RWPE2 (cell line): ENCODE results near the gene PPP2R1A.
"Not testable (repeated sequence)": the region's sequence is repeated elsewhere in the genome, so short reads cannot be mapped to it uniquely, and the experiment has no call there.

Experiments
- ATAC-seq: fragments of 200-7000 bp; cut with Tn5 transposase; 3 replicates; pipeline ENCODE4 v1.9.1; 2021; ENCODE audit warnings: low read depth
- DNase-seq: peaks from one replicate; pipeline ENCODE4 v3.0.0-alpha.2; 2020; ENCODE audit warnings: low spot score
- H3K27ac ChIP-seq: fragments of 450-650 bp; 2 replicates; pipeline ENCODE4 v1.5.1; 2017; ENCODE audit warnings: mild to moderate bottlenecking; ENCODE audit not compliant: poor library complexity, severe bottlenecking
- H3K27me3 ChIP-seq: fragments of 250-450 bp; sonication (Bioruptor Pico); 2 replicates; pipeline ENCODE4 v1.5.1; 2021; ENCODE audit warnings: mild to moderate bottlenecking, moderate library complexity; ENCODE audit not compliant: insufficient read depth, poor library complexity, severe bottlenecking
- H3K36me3 ChIP-seq: fragments of 250-450 bp; sonication (Bioruptor Pico); 2 replicates; pipeline ENCODE4 v1.5.1; 2020; ENCODE audit warnings: low read depth, mild to moderate bottlenecking, moderate library complexity
- H3K4me1 ChIP-seq: fragments of 250-450 bp; sonication (Bioruptor Pico); 2 replicates; pipeline ENCODE4 v1.5.1; 2021; ENCODE audit warnings: mild to moderate bottlenecking, moderate library complexity; ENCODE audit not compliant: insufficient read depth, poor library complexity, severe bottlenecking
- H3K4me3 ChIP-seq: fragments of 250-450 bp; sonication (Bioruptor Pico); 2 replicates; pipeline ENCODE4 v1.5.1; 2021; ENCODE audit warnings: mild to moderate bottlenecking, moderate library complexity; ENCODE audit not compliant: severe bottlenecking
- H3K9me3 ChIP-seq: fragments of 250-450 bp; sonication (Bioruptor Pico); 2 replicates; pipeline ENCODE4 v1.5.1; 2021; ENCODE audit warnings: mild to moderate bottlenecking, moderate library complexity; ENCODE audit not compliant: severe bottlenecking
- CTCF ChIP-seq: fragments of 450-650 bp; IDR thresholded peaks from one replicate; pipeline ENCODE4 v1.5.1; 2017; ENCODE audit warnings: mild to moderate bottlenecking, moderate library complexity; ENCODE audit not compliant: poor library complexity, severe bottlenecking

Gene PPP2R1A

DNA sequence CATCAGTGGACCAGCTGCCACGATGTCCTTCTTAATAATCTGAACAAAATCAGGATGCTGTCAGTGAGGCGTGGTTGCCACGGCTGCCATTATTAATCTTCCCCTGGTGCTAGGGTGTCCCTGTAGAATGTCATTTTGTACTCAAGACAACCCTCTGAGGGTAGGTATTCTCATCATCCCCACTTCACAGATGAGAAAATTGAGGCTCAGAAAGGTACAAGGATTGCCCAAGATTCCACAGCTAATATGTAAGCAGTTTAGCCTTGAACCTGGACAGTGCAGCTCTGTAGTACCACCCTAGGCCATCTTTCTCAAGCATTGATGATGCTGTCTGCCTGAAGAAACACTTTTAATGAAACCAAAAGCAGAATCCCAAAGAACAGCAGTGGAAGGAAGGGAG, 8.1 kb downstream of the PPP2R1A start:
- no peak for DNase-seq
- TF ChIP-seq CTCF = no peak
- H3K4me1 ChIP-seq = no peaks in the 10 kb centered on the region
- no peaks in the 10 kb centered on the region for H3K9me3 ChIP-seq
- H3K36me3 ChIP-seq = peaks cover 92% of the 10 kb centered on the region
- no peak overlapping the region for H3K27ac ChIP-seq
- no peaks in the 10 kb centered on the region for H3K27me3 ChIP-seq
- H3K4me3 ChIP-seq = no peak overlapping the region
- ATAC-seq = no peak

DNA sequence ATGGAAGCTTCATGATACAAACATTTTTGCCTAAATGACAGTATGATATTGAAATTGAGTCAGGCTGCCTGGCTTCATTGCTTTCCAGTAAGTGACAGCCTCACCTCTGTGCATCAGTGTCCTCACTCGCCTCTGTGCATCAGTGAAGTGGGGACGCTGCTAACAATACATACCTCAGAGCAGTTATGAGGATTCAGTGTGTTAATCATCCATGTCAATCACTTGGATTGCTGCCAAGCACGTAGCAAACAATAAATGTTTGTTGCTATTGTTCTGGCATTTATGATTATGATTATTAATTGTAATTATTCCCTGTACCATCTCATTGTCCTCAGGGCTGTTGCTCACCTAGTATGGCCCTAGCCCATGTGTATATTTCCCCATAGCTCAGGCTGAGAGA, 8.8 kb downstream of the PPP2R1A start:
- peaks cover 92% of the 10 kb centered on the region for H3K36me3 ChIP-seq
- DNase-seq (no peak), ATAC-seq (0 out of 3 replicates have a peak, but pooled peaks have one; percentile 33)
- H3K27ac ChIP-seq = no peak overlapping the region
- no peak for TF ChIP-seq CTCF
- no peaks in the 10 kb centered on the region for H3K27me3 ChIP-seq
- no peak overlapping the region for H3K4me3 ChIP-seq
- H3K9me3 ChIP-seq = no peaks in the 10 kb centered on the region
- H3K4me1 ChIP-seq = no peaks in the 10 kb centered on the region

DNA sequence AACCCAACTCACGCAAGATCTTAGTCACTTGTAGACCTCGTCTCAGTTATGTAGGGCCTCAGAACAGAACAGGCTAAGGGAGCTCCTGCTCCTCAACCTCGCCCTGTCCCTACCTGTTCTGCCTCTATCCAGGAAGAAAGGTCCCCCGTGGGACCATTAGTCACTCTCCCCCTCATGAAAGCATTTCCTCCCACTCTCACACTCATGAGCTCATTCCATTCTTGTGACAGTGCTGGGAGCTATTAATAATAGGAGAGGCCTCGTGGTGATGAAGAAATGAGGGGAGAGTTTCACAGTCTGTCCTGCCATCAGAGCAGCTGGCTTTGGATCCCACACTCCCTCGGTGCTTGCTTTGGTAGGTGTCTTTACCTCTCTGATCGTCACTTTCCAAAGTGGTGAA, 10.2 kb downstream of the PPP2R1A start:
- no peak for DNase-seq
- Histone ChIP-seq H3K36me3 (peaks cover 95% of the 10 kb centered on the region), H3K27me3 (no peaks in the 10 kb centered on the region), H3K9me3 (no peaks in the 10 kb centered on the region), H3K4me3 (no peak overlapping the region), H3K4me1 (no peaks in the 10 kb centered on the region), H3K27ac (peak overlapping the region; percentile 10)
- peak; percentile 33; the same call in 1 of the 3 replicates for ATAC-seq
- no peak for TF ChIP-seq CTCF

DNA sequence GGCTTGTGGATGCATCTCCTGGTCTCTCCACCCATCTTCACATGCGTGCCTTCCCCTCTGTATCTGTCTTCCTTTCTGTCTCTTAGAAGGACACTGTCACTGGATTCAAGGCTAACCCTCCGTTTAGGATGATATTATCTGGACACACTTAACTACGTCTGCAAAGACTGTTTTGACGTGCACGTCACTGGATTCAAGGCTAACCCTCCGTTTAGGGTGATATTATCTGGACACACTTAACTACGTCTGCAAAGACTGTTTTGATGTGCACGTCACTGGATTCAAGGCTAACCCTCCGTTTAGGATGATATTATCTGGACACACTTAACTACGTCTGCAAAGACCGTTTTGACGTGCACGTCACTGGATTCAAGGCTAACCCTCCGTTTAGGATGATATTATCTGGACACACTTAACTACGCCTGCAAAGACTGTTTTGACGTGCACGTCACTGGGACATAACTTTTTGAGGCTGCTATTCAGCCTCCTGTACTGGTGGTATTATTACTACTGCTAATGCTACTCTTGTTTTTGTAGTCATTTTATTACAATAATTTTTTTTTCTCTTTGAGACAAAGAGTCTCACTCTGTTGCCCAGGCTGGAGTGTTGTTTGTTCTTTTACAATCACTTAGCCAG, 11.0 kb downstream of the PPP2R1A start:
- not testable (repeated sequence) for H3K27ac ChIP-seq, H3K4me3 ChIP-seq, H3K4me1 ChIP-seq, H3K27me3 ChIP-seq, ATAC-seq, DNase-seq, H3K9me3 ChIP-seq
- H3K36me3 ChIP-seq = peaks cover 95% of the 10 kb centered on the region

GRCh38 chr19:52206481-52206880, 16.6 kb downstream of the PPP2R1A start:
- no peak for ATAC-seq
- H3K9me3 ChIP-seq = no peaks in the 10 kb centered on the region
- H3K4me3 ChIP-seq = no peak overlapping the region
- TF ChIP-seq CTCF = no peak
- no peaks in the 10 kb centered on the region for H3K4me1 ChIP-seq
- H3K36me3 ChIP-seq = peaks cover 99% of the 10 kb centered on the region
- no peak overlapping the region for H3K27ac ChIP-seq
- H3K27me3 ChIP-seq = no peaks in the 10 kb centered on the region
- DNase-seq = no peak
